GDM1 (cell line): Measurements from ENCODE around the gene HLCS.

Experiments used
- DNase-seq: peaks from one replicate; lab custom pipeline; 2025; lab: John Stamatoyannopoulos, UW

Gene HLCS

GRCh38 chr21:36985751-36986594 is 19.5 kb upstream of the HLCS start:
- DNase-seq: no peak

- no peak for DNase-seq
Measured at GRCh38 chr21:36981977-36982700, 15.7 kb upstream of the HLCS start.

GRCh38 chr21:36981049-36981391 is 14.6 kb upstream of the HLCS start:
- no peak for DNase-seq

GRCh38 chr21:36980280-36981048 is 14.0 kb upstream of the HLCS start:
- DNase-seq: no peak

GRCh38 chr21:36976882-36977651 is 10.6 kb upstream of the HLCS start:
- DNase-seq: peak; percentile 9

GRCh38 chr21:36976228-36976861 is 9.9 kb upstream of the HLCS start:
- DNase-seq: no peak

- no peak for DNase-seq
Measured at GRCh38 chr21:36974851-36975192, 8.4 kb upstream of the HLCS start.

GRCh38 chr21:36973986-36974850 is 7.7 kb upstream of the HLCS start:
- DNase-seq: no peak

- DNase-seq: no peak
Measured at GRCh38 chr21:36968976-36969375, 2.5 kb upstream of the HLCS start.

GRCh38 chr21:36968414-36968813 is 1.9 kb upstream of the HLCS start:
- no peak for DNase-seq

GRCh38 chr21:36966821-36967768 is 626 bp upstream of the HLCS start:
- DNase-seq: no peak

- DNase-seq: no peak
Measured at GRCh38 chr21:36965720-36966065, 776 bp downstream of the HLCS start.

- DNase-seq: no peak
Measured at GRCh38 chr21:36964827-36965719, 1.4 kb downstream of the HLCS start.

- DNase-seq: no peak
Measured at GRCh38 chr21:36964398-36964797, 2.1 kb downstream of the HLCS start.

- DNase-seq: no peak
Measured at GRCh38 chr21:36962098-36962780, 4.2 kb downstream of the HLCS start.

- DNase-seq: no peak
Measured at GRCh38 chr21:36960676-36961284, 5.7 kb downstream of the HLCS start.

GRCh38 chr21:36959020-36959835 is 7.2 kb downstream of the HLCS start:
- DNase-seq: no peak
